Measurements from ENCODE around the gene TM7SF2. TPM values are rescaled to one million over a fixed set of nuclear protein-coding genes. Genes with fewer than 3 reads are reported as not detected.
A peak's percentile ranks its signal among the peaks of the same experiment; 100 is the strongest.
"Not testable (repeated sequence)": the region's sequence is repeated elsewhere in the genome, so short reads cannot be mapped to it uniquely, and the experiment has no call there.

TM7SF2 gene
- total RNA-seq, 3 donors from 2014 or later (not counting 1 experiment from before 2014, with no cell fraction given), result 17.0 to 23.2 (median 18.6) TPM

DNA sequence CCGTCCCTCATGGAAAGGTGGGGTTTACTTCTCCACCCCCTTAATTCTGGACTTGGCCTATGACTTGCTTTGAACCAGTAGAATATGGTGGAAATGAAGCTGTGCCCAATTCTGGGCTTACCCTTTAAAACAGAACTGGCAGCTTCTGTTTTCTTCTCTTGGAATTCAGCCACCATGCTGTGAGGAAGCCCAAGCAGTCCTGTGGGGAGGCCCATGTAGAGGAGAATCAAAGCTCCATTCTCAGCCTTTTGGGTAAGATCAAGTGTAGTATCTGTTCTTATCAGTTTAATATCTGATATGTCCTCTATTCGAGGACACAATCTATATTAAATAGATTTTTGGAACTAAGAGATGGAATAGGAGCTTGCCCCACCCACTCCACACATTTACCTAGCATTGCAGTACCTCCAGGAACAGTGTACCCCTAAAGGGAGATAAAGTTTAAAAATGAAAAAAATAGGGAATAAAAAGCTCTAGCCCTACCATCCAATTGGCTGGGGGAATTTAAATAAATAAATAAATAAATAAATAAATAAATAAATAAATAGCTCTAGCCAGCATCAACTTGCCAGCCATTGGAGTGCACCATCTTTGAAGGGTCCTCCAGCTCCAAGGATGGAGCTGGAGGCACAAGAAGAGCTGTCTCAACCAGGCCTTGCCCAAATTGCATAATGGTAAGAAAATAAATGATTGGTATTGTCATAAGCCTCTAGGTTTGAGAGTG lies 35.8 kb downstream of the TM7SF2 start:
- Histone ChIP-seq H3K27ac (ENCODE audit: low read length) (no peak overlapping the region), H3K4me1 (ENCODE audit: control insufficient read depth, insufficient read depth, low read length) (no peaks in the 10 kb centered on the region), H3K27me3 (ENCODE audit: control insufficient read depth, insufficient read depth, low read length) (no peaks in the 10 kb centered on the region), H3K9me3 (ENCODE audit: control insufficient read depth, insufficient read depth, low read length) (no peaks in the 10 kb centered on the region), H3K4me3 (ENCODE audit: low read length) (no peak overlapping the region), H3K36me3 (ENCODE audit: control insufficient read depth, insufficient read depth, low read length) (no peaks in the 10 kb centered on the region)
- TF ChIP-seq, protein P1, sequence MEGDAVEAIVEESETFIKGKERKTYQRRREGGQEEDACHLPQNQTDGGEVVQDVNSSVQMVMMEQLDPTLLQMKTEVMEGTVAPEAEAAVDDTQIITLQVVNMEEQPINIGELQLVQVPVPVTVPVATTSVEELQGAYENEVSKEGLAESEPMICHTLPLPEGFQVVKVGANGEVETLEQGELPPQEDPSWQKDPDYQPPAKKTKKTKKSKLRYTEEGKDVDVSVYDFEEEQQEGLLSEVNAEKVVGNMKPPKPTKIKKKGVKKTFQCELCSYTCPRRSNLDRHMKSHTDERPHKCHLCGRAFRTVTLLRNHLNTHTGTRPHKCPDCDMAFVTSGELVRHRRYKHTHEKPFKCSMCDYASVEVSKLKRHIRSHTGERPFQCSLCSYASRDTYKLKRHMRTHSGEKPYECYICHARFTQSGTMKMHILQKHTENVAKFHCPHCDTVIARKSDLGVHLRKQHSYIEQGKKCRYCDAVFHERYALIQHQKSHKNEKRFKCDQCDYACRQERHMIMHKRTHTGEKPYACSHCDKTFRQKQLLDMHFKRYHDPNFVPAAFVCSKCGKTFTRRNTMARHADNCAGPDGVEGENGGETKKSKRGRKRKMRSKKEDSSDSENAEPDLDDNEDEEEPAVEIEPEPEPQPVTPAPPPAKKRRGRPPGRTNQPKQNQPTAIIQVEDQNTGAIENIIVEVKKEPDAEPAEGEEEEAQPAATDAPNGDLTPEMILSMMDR (IDR thresholded peaks at IDR 0.05), result no peak
- no peaks in the 10 kb centered on the region for H3K36me3 Mint-ChIP-seq
- H3K27me3 Mint-ChIP-seq (ENCODE audit: low read depth in 2 of 2), result peaks cover 6 to 14% of the 10 kb centered on the region in 2 donors
- intact Hi-C loops (cut with micrococcal nuclease), result no loop called here
- H3K4me1 Mint-ChIP-seq, result no peaks in the 10 kb centered on the region
- ATAC-seq, result no peak
- H3K9me3 Mint-ChIP-seq, result no peaks in the 10 kb centered on the region
- DNase-seq, result no peak
- no CpG with 5 or more reads among the region's 2 CpGs for WGBS (ENCODE audit: insufficient coverage)
- no peak overlapping the region for H3K4me3 Mint-ChIP-seq
- no peak overlapping the region for H3K27ac Mint-ChIP-seq

DNA sequence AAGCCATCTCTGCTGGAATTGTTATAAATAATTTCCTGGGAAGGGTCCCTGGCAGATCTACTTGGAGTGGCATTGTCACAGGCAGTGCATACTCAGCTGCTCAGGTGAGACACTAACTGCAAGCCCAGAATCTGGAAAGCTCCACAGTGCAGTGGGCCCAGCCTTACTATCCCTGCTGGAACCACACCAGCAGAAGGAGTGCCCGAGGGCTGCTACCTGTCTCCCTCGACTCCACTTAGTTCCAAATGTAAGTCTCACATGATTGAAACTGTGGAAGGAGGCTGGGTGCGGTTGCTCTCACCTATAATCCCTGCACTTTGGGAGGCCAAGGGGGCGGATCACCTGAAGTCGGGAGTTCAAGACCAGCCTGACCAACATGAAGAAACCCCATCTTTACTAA lies 37.0 kb downstream of the TM7SF2 start:
- H3K27ac Mint-ChIP-seq, result no peak overlapping the region
- WGBS (ENCODE audit: insufficient coverage), result 86% methylated on average over 5 of the region's 5 CpGs
- H3K9me3 Mint-ChIP-seq, result no peaks in the 10 kb centered on the region
- Histone ChIP-seq H3K9me3 (ENCODE audit: control insufficient read depth, insufficient read depth, low read length) (no peaks in the 10 kb centered on the region), H3K27me3 (ENCODE audit: control insufficient read depth, insufficient read depth, low read length) (no peaks in the 10 kb centered on the region), H3K4me1 (ENCODE audit: control insufficient read depth, insufficient read depth, low read length) (no peaks in the 10 kb centered on the region), H3K36me3 (ENCODE audit: control insufficient read depth, insufficient read depth, low read length) (no peaks in the 10 kb centered on the region), H3K4me3 (ENCODE audit: low read length) (no peak overlapping the region), H3K27ac (ENCODE audit: low read length) (no peak overlapping the region)
- H3K4me3 Mint-ChIP-seq, result no peak overlapping the region
- TF ChIP-seq, protein P1 (IDR thresholded peaks at IDR 0.05), result no peak
- DNase-seq, result no peak
- H3K4me1 Mint-ChIP-seq, result no peaks in the 10 kb centered on the region
- intact Hi-C loops (cut with micrococcal nuclease), result no loop called here
- no peak for ATAC-seq
- H3K27me3 Mint-ChIP-seq (ENCODE audit: low read depth in 2 of 2), result peaks cover 2 to 14% of the 10 kb centered on the region in 2 donors
- no peaks in the 10 kb centered on the region for H3K36me3 Mint-ChIP-seq

DNA sequence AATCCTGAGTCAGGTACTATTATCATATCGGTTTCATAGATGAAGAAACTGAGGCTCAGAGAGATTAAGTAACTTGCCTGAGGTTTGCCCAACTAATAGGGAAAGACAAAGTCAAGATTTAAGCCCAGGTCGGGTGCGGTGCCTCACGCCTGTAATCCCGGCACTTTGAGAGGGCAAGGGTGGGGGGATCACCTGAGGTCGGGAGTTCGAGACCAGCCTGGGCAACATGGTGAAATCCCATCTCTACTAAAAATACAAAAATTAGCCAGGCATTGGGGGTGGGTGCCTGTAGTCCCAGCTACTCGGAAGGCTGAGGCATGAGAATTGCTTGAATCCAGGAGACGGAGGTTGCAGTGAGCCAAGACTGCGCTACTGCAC lies 38.4 kb downstream of the TM7SF2 start:
- intact Hi-C loops (cut with micrococcal nuclease); H3K9me3 Mint-ChIP-seq; H3K36me3 ChIP-seq (ENCODE audit: control insufficient read depth, insufficient read depth, low read length); H3K27ac Mint-ChIP-seq; H3K27me3 ChIP-seq (ENCODE audit: control insufficient read depth, insufficient read depth, low read length); H3K4me1 Mint-ChIP-seq; ATAC-seq; H3K4me1 ChIP-seq (ENCODE audit: control insufficient read depth, insufficient read depth, low read length); H3K27me3 Mint-ChIP-seq (ENCODE audit: low read depth in 2 of 2); DNase-seq; H3K4me3 Mint-ChIP-seq; H3K4me3 ChIP-seq (ENCODE audit: low read length); H3K27ac ChIP-seq (ENCODE audit: low read length); H3K9me3 ChIP-seq (ENCODE audit: control insufficient read depth, insufficient read depth, low read length); H3K36me3 Mint-ChIP-seq: not testable (repeated sequence)
- WGBS (ENCODE audit: insufficient coverage), result 84% methylated on average over 10 of the region's 10 CpGs

DNA sequence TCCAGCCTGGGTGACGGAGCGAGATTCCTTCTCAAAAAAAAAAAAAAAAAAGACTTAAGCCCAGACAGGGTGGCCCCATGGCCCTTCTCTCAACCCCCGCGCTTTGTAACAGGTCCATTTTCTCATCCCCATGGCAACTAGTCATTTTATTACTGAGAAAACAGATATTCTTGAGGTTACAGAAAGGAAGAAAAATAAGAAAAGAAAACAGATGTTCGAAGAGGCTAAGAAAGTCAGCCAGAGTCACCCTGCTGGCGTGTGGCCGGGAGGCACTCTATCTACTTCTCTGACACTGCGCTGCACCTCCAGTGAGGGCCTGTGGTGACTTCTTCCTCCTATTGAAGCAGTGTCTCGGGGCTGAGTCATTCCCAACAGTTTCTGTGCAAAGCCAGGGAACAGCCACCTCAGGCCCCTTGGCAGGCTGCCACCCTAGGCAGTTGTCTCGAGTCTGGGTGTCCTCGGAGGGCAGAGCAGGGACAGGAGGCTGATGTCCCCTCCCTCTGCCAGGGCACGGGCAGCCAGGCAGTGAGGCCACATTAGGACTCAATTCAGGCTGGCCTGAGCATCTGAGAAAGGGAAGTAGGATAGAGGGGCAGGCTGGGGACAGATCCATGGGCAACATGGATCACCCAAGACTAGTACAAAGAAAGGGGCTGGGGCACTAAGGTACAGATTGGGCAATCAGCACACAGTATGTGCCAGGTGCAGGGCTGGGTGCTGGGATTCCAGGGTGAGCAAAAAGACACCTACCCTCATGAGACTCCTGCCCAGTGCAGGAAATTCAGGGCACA lies 39.0 kb downstream of the TM7SF2 start:
- Mint-ChIP-seq H3K27ac (no peak overlapping the region), H3K4me3 (no peak overlapping the region), H3K36me3 (no peaks in the 10 kb centered on the region), H3K9me3 (no peaks in the 10 kb centered on the region), H3K4me1 (no peaks in the 10 kb centered on the region), H3K27me3 (ENCODE audit: low read depth in 2 of 2) (peaks cover 2 to 7% of the 10 kb centered on the region in 2 donors)
- TF ChIP-seq, protein P1 (IDR thresholded peaks at IDR 0.05), result no peak
- DNase-seq, result peak in 1 of 2 donors; percentile 20
- no peaks in the 10 kb centered on the region for H3K36me3 ChIP-seq (ENCODE audit: control insufficient read depth, insufficient read depth, low read length)
- no peaks in the 10 kb centered on the region for H3K27me3 ChIP-seq (ENCODE audit: control insufficient read depth, insufficient read depth, low read length)
- H3K4me3 ChIP-seq (ENCODE audit: low read length), result no peak overlapping the region
- no peak overlapping the region for H3K27ac ChIP-seq (ENCODE audit: low read length)
- no peaks in the 10 kb centered on the region for H3K4me1 ChIP-seq (ENCODE audit: control insufficient read depth, insufficient read depth, low read length)
- WGBS (ENCODE audit: insufficient coverage), result 32% methylated on average over 10 of the region's 12 CpGs
- no peaks in the 10 kb centered on the region for H3K9me3 ChIP-seq (ENCODE audit: control insufficient read depth, insufficient read depth, low read length)
- ATAC-seq, result peak in 2 of 3 donors; percentile 47 to 53
- intact Hi-C loops (cut with micrococcal nuclease), result no loop called here
